KOPT-K1 (cell line): ENCODE measurements around the gene S100A14.
A peak's percentile ranks its signal among the peaks of the same experiment; 100 is the strongest.

Experiments
- H3K27ac ChIP-seq: fragments of 200-600 bp; sonication (generic); 2 replicates; pipeline ENCODE4 v1.5.1; 2016; ENCODE audit warnings: antibody characterized with exemption, mild to moderate bottlenecking, low read depth, low read length; ENCODE audit not compliant: poor library complexity, severe bottlenecking
- H3K36me3 ChIP-seq: fragments of 200-600 bp; sonication (generic); 2 replicates; pipeline ENCODE4 v1.5.1; 2017; ENCODE audit warnings: antibody characterized with exemption, mild to moderate bottlenecking, low read length, moderate library complexity; ENCODE audit not compliant: insufficient read depth
- H3K9me3 ChIP-seq: fragments of 200-600 bp; sonication (generic); 2 replicates; pipeline ENCODE4 v1.5.1; 2017; ENCODE audit warnings: antibody characterized with exemption, low read length, mild to moderate bottlenecking; ENCODE audit not compliant: insufficient read depth, poor library complexity, severe bottlenecking

The S100A14 gene

DNA sequence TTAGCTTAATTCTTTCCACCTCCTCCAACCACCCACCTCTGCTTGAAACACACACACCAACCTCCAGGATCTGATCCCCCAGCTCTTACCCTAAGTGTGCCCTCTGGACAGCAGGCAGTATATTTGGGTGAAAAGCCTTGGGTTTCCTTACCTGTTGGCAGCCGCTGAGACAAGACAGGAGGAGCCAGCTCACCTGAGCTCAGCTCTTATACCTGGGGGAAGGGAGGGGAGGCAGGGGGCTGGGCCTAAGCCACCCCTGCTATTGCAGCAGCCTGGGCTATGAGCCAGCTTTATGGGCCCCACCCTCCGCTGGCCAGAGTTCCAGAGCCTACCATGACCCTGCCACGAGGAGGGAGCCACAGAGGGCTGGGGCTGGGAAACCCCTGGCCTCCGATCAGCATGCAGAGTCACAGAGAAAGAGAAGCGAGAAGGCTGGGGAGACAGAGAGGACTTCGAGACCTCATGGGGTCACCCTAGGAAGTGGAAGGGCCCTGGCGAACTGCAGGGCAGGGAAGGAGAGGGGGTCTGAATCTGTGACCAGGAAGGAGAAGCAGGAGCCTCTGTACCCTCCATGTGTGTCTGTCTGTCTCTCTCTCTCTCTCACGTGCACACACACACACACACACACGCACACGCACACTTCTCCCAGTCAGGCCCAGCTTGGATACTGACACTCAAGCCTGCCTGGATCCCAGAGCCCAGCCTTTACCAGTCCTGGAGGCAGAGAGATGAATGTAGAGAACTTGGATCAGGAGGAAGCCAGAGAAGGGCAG lies at the start of gene S100A14:
Gene S100A14, minus strand, starts transcription at position 182 of the 773 bp plus-strand sequence. CDS start 467 bp downstream, outside the sequence.
- H3K27ac ChIP-seq = no peak within 1 kb of the TSS
- no peaks in the 10 kb centered on the region for H3K36me3 ChIP-seq
- peaks cover 4% of the 10 kb centered on the region for H3K9me3 ChIP-seq

DNA sequence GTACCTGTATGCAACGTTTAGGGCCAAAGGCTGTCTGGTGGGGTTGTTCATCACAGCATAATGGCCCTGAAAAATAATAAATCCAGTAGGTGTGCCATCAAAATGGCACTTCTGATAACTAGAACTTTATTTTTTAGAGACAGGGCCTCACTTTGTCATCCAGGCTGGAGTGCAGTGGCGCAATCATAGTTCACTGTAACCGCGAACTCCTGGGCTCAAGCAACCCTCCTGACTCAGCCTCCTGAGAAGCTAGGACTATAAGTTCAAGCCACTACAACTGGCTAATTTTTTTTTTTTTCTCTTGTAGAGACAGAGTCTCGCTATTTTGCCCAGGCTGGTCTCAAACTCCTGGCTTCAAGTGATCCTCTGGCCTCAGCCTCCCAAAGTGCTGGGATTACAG lies 47.1 kb upstream of the S100A14 start:
- Histone ChIP-seq H3K27ac (no peak overlapping the region), H3K36me3 (peaks cover 78% of the 10 kb centered on the region), H3K9me3 (no peaks in the 10 kb centered on the region)

DNA sequence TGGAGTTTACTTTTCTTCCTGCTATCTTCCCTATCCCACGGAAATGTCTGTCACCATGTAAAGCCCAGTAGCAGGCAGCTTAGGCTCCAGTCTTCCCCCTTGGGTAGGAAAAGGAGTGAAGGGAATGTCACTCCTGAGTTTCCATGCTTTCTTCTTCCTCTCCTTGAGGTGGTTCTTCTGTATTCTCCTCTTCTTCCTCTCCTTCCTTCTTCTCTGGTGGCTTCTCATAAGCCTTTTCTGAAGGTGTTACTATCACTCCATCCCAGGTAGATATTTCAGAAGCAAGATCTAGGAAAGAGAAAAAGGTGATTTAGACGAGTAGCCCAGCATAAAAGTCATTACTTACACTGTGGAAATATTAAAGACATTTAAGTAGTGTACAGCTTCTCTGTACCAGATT lies 46.1 kb upstream of the S100A14 start:
- Histone ChIP-seq H3K9me3 (no peaks in the 10 kb centered on the region), H3K27ac (no peak overlapping the region), H3K36me3 (peaks cover 69% of the 10 kb centered on the region)

GRCh38 chr1:153661111-153661708 lies 45.1 kb upstream of the S100A14 start:
- no peaks in the 10 kb centered on the region for H3K9me3 ChIP-seq
- H3K27ac ChIP-seq = no peak overlapping the region
- H3K36me3 ChIP-seq = peaks cover 58% of the 10 kb centered on the region

- Histone ChIP-seq H3K27ac (peak overlapping the region; percentile 80), H3K9me3 (no peaks in the 10 kb centered on the region), H3K36me3 (peaks cover 43% of the 10 kb centered on the region)
These were observed 43.5 kb upstream of the S100A14 start for GRCh38 chr1:153659656-153660055.

DNA sequence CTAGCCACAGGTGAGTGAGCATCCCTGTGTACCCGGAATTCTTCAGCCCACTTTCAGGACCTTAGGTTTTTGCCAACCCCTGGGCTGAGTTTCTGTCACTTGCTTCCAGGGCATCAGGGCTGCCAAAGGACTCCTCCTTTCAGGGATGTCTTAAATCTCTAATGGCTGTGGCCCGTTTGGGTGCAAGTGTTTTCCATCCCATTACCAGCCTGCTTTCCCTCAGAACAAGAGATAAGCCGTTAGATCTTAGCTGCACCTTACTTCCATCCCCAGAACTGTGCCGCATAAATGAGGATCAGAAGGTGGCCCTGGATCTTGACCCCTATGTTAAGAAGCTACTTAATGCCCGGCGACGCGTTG lies 43.0 kb upstream of the S100A14 start:
- Histone ChIP-seq H3K9me3 (no peaks in the 10 kb centered on the region), H3K27ac (peak overlapping the region; percentile 80), H3K36me3 (peaks cover 38% of the 10 kb centered on the region)

DNA sequence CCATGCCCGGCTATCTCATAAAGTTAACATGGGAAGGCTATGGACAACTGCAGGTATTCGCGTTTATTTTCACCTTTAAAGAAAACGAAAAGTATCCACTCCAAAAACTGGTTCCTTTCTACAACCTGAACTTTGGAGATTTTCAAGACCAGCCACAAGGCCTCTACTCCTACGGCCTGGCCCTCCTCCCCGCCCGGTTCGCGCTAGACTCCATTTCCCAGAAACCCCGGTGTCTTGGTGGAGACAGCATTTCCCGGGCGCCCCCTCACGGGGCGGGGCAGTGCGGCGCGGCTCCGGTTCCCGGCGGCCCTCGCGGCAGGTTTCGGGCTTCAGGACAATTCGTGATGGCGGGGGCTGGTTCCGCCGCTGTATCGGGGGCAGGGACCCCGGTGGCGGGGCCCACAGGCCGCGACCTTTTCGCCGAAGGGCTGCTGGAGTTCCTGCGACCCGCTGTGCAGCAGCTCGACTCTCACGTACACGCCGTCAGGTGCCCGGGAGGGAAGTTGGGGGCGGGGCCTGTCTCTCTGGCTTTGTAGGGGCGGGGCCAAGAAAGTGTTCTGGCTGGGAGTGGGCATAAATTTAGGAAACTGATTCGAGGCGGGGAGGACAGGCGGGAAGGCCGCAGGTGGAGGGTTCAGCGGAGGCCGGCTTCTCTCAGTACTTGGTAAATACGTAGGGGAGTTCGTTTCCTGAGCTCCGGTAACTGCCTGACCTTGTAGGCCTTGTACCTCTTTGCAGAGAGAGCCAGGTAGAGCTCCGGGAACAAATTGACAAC lies 42.5 kb upstream of the S100A14 start, which contains the start of gene SNAPIN:
Gene SNAPIN, plus strand, starts transcription at position 304 of the 775 bp plus-strand sequence. Its CDS starts 41 bp downstream, at position 345.
- Histone ChIP-seq H3K27ac (peak within 1 kb of the TSS; percentile 80), H3K36me3 (peaks cover 32% of the 10 kb centered on the region), H3K9me3 (no peaks in the 10 kb centered on the region)

- Histone ChIP-seq H3K27ac (no peak overlapping the region), H3K36me3 (no peaks in the 10 kb centered on the region; the same call in 1 of the 2 replicates), H3K9me3 (no peaks in the 10 kb centered on the region)
These were observed 39.2 kb upstream of the S100A14 start for GRCh38 chr1:153655333-153655732.

DNA sequence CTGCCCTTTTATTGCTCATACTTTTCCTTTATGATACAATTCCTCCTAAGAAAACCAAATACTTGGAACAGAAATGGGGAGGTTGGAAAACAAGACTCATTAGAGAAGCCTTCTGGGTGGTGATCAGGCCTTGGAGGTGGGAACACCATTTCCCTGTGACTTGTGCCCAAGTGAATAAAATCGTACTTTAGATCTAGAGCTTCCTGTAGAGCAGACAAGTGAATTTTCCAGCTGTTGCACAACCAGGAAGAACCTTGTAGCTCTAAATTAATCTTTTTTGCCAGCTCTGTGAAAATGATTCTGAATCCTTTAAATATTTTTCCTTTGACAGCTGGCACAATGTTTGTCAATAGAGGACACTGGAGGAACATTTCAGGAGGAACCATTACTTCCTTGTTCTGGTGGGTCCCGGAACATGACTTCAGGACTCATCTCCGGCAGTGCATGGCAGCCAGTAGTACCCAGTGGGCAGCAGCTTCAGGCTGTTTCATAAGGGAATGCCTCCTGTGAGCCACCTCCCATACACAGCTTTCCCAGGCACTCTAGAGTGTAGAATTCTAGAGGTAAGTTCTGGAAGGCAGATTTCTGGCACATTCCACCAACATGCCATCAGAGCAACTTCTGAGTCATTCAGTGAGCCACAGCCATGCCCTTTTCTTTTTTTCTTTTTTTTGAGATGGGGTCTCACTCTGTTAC lies 36.8 kb upstream of the S100A14 start:
- peaks cover 3% of the 10 kb centered on the region; the same call in 1 of the 2 replicates for H3K36me3 ChIP-seq
- H3K9me3 ChIP-seq = no peaks in the 10 kb centered on the region
- no peak overlapping the region for H3K27ac ChIP-seq

DNA sequence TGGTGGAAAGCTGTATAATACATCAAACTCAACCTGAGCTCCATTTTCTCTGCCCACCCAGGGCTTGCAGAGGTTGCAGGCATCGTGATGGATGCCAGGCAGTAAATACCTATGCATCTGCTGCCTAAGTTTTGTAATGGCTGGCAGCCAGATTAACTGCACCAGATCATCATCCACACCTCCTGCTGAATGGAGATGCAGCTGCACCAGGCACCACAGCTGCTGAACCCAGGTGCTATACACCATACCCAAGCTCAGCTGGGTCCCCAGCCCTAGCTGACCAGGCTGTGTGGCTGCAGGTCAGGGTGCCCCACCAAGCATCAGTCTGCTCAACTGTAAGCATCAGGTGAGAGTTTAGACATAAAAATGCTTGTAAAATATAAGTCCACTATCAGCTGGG lies 35.6 kb upstream of the S100A14 start:
- Histone ChIP-seq H3K9me3 (no peaks in the 10 kb centered on the region), H3K36me3 (peaks cover 13% of the 10 kb centered on the region), H3K27ac (no peak overlapping the region)

- peak overlapping the region; percentile 15 for H3K27ac ChIP-seq
- H3K9me3 ChIP-seq = no peaks in the 10 kb centered on the region
- peaks cover 33% of the 10 kb centered on the region for H3K36me3 ChIP-seq
These were observed 33.7 kb upstream of the S100A14 start for GRCh38 chr1:153649863-153650235.

- Histone ChIP-seq H3K9me3 (no peaks in the 10 kb centered on the region), H3K27ac (peak overlapping the region; percentile 15), H3K36me3 (peaks cover 38% of the 10 kb centered on the region)
These were observed 33.2 kb upstream of the S100A14 start for GRCh38 chr1:153649137-153649862.

- Histone ChIP-seq H3K27ac (no peak overlapping the region), H3K9me3 (no peaks in the 10 kb centered on the region), H3K36me3 (peaks cover 50% of the 10 kb centered on the region)
These were observed 32.0 kb upstream of the S100A14 start for GRCh38 chr1:153648000-153648643.

DNA sequence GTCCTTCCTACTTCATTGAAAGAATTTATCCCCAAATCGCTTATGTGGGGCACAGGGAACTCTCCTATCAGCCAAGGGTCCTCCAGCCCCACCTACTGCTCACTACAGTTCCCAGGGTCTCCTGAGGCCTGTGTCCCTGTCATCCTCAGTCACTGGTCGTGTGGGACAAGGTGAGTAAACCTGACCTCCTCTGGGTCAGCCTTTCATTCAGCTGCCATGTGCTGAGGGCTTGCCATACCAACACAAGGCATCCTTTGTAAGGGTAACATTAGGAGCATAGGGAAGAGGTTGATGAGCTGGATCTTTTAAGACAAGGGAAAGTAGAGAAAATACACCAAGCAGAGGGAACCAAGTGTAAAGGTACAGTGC lies 31.2 kb upstream of the S100A14 start:
- Histone ChIP-seq H3K9me3 (no peaks in the 10 kb centered on the region), H3K27ac (no peak overlapping the region), H3K36me3 (peaks cover 58% of the 10 kb centered on the region)
